ENCODE measurements around the gene FAM118B.

FAM118B gene

DNA sequence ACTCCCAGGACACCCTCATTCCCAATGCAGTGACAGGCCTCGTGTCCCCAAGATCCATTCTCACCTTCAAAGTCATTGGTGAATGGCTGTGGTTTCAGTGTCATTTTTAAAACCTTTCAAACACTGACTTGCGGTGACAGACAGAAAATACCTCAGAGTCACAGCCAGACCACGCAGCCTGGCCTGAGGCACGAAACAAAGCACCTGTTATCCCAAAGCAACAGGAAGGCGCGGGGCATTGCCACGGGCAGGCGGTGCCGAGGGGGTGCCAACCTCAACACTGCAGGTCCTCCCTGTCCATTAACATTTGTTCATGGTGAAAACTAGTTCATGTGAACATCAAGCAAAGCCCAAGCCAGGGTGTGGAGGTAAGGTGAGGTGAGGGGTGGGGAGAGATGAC, 38.3 kb upstream of the FAM118B start:
- Histone ChIP-seq H3K4me1 (ENCODE audit: control insufficient read depth in 1 of 2, insufficient read depth in 2 of 2, low read length in 2 of 2) (no peaks in the 10 kb centered on the region), H3K27ac (ENCODE audit: low read length) (no peak overlapping the region), H3K36me3 (ENCODE audit: control insufficient read depth in 1 of 2, insufficient read depth in 2 of 2, low read length in 2 of 2) (no peaks in the 10 kb centered on the region), H3K27me3 (ENCODE audit: low read depth, low read length) (no peaks in the 10 kb centered on the region), H3K9me3 (ENCODE audit: control insufficient read depth in 1 of 2, low read length in 2 of 2) (no peaks in the 10 kb centered on the region), H3K4me3 (ENCODE audit: low read depth in 1 of 2, low read length in 2 of 2) (no peak overlapping the region)

DNA sequence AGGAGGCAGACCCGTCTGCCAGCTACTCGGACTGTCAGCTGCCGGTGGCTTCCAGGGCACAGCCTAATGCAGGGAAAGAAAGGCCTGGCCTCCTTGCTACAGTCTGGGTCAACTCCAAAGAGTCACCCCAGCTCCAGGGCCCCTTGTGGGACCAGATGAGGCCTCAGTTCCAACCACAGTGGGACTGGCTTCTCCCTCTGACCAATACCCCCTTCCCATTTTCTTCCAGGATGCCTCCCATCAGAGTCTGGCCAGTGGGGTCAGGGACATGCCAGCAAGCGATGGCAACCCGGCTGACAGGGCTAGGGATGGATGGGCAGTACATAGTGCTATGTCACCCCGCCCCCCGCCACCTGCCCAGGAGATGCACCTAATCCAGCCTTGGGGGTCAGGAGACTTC, 36.8 kb upstream of the FAM118B start:
- Histone ChIP-seq H3K4me3 (ENCODE audit: low read depth in 1 of 2, low read length in 2 of 2) (no peak overlapping the region), H3K4me1 (ENCODE audit: control insufficient read depth in 1 of 2, insufficient read depth in 2 of 2, low read length in 2 of 2) (no peaks in the 10 kb centered on the region), H3K36me3 (ENCODE audit: control insufficient read depth in 1 of 2, insufficient read depth in 2 of 2, low read length in 2 of 2) (no peaks in the 10 kb centered on the region), H3K9me3 (ENCODE audit: control insufficient read depth in 1 of 2, low read length in 2 of 2) (no peaks in the 10 kb centered on the region), H3K27ac (ENCODE audit: low read length) (no peak overlapping the region), H3K27me3 (ENCODE audit: low read depth, low read length) (no peaks in the 10 kb centered on the region)

GRCh38 chr11:126175393-126175792, 36.2 kb upstream of the FAM118B start:
- Histone ChIP-seq H3K27me3 (ENCODE audit: low read depth, low read length) (no peaks in the 10 kb centered on the region), H3K27ac (ENCODE audit: low read length) (no peak overlapping the region), H3K4me3 (ENCODE audit: low read depth in 1 of 2, low read length in 2 of 2) (no peak overlapping the region)

GRCh38 chr11:126176853-126177470, 34.6 kb upstream of the FAM118B start:
- Histone ChIP-seq H3K4me3 (ENCODE audit: low read depth in 1 of 2, low read length in 2 of 2) (no peak overlapping the region), H3K36me3 (ENCODE audit: control insufficient read depth in 1 of 2, insufficient read depth in 2 of 2, low read length in 2 of 2) (no peaks in the 10 kb centered on the region), H3K4me1 (ENCODE audit: control insufficient read depth in 1 of 2, insufficient read depth in 2 of 2, low read length in 2 of 2) (no peaks in the 10 kb centered on the region), H3K27ac (ENCODE audit: low read length) (no peak overlapping the region), H3K9me3 (ENCODE audit: control insufficient read depth in 1 of 2, low read length in 2 of 2) (no peaks in the 10 kb centered on the region), H3K27me3 (ENCODE audit: low read depth, low read length) (no peaks in the 10 kb centered on the region)

More at GRCh38 chr11:126175393-126175792, 36.2 kb upstream of the FAM118B start:
- H3K36me3 ChIP-seq (ENCODE audit: control insufficient read depth in 1 of 2, insufficient read depth in 2 of 2, low read length in 2 of 2) = no peaks in the 10 kb centered on the region
- no peaks in the 10 kb centered on the region for H3K4me1 ChIP-seq (ENCODE audit: control insufficient read depth in 1 of 2, insufficient read depth in 2 of 2, low read length in 2 of 2)
- no peaks in the 10 kb centered on the region for H3K9me3 ChIP-seq (ENCODE audit: control insufficient read depth in 1 of 2, low read length in 2 of 2)

DNA sequence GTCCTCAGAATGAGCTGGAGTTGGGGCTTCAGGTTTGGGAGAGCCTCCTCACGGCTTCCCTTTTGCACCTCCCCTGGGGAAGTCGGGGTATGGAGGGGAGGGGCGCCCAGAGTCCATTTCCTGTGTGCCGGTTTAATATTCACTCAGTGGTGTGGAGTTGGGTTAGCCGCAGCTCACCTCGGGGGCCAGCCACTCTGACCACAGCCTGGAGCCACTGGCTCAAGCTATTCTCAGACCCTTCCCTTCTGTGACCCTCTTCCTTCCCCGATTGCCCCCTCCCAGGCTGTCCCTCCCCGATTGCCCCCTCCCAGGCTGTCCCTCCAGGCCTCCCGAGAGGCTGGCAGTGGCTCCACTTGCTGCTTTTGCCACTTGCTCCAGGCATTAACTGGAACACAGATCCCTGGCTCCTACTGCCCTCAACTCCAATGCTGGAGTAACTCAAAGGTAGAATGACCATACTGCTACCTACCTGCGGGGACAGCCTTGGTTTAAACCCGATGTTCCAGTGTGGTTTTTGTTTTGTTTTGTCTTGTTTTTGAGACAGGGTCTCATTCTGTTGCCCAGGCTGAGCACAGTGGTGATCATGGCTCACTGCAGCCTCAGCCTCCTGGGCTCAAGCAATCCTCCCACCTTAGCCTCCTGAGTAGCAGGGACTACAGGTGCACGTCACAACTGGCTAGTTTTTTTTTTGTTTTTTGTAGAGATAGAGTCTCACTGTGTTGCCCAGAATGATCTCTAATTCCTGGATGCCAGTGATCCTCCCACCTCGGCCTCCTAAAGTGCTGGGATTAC, 29.4 kb upstream of the FAM118B start:
- Histone ChIP-seq H3K9me3 (ENCODE audit: control insufficient read depth in 1 of 2, low read length in 2 of 2) (no peaks in the 10 kb centered on the region), H3K36me3 (ENCODE audit: control insufficient read depth in 1 of 2, insufficient read depth in 2 of 2, low read length in 2 of 2) (no peaks in the 10 kb centered on the region), H3K4me3 (ENCODE audit: low read depth in 1 of 2, low read length in 2 of 2) (no peak overlapping the region), H3K27me3 (ENCODE audit: low read depth, low read length) (no peaks in the 10 kb centered on the region), H3K4me1 (ENCODE audit: control insufficient read depth in 1 of 2, insufficient read depth in 2 of 2, low read length in 2 of 2) (peaks cover 0 to 12% of the 10 kb centered on the region in 2 donors), H3K27ac (ENCODE audit: low read length) (no peak overlapping the region)

- Histone ChIP-seq H3K36me3 (ENCODE audit: control insufficient read depth in 1 of 2, insufficient read depth in 2 of 2, low read length in 2 of 2) (no peaks in the 10 kb centered on the region), H3K27me3 (ENCODE audit: low read depth, low read length) (no peaks in the 10 kb centered on the region), H3K4me1 (ENCODE audit: control insufficient read depth in 1 of 2, insufficient read depth in 2 of 2, low read length in 2 of 2) (peaks cover 0 to 13% of the 10 kb centered on the region in 2 donors), H3K9me3 (ENCODE audit: control insufficient read depth in 1 of 2, low read length in 2 of 2) (no peaks in the 10 kb centered on the region), H3K27ac (ENCODE audit: low read length) (no peak overlapping the region), H3K4me3 (ENCODE audit: low read depth in 1 of 2, low read length in 2 of 2) (no peak overlapping the region)
Observed at GRCh38 chr11:126182787-126183445, 28.7 kb upstream of the FAM118B start.

DNA sequence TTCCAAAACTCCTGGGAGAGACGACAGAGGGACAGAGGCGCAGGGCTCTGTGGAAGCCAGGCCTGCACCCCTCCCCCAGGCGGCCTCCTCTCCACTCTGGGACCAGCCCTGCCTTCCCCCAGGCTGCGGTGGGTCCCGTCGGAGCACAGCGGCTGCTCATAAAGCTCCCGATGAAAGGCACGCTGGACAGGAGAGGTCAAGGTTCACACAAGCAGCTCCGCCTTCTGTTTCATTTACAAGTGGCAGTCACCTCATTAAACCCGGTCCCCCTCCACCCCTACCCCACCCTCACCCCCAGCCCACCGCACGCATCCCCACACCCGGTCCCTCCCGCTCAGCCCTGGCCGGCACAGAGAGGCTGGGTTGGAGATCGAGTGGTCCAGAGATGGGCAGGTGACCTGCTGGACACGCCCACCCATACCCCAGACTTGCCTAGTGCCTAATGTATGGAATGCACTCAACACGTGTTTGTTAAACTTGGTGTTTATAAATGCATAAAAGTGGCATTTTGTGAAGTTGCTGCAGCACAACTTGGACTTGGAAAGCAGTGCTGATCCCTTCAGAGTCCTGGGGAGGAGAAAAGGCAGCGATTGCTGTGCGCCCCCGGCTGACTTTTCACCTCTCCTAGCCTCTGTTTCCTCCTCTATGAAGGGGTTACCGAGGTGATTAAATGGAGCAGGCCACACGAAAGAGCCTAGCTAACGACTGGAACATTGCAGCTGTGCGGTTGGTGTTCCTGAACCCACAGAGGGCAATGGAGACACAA, 26.1 kb upstream of the FAM118B start:
- H3K4me1 ChIP-seq (ENCODE audit: control insufficient read depth in 1 of 2, insufficient read depth in 2 of 2, low read length in 2 of 2) = peaks cover 0 to 13% of the 10 kb centered on the region in 2 donors
- H3K27me3 ChIP-seq (ENCODE audit: low read depth, low read length) = no peaks in the 10 kb centered on the region
- no peaks in the 10 kb centered on the region for H3K36me3 ChIP-seq (ENCODE audit: control insufficient read depth in 1 of 2, insufficient read depth in 2 of 2, low read length in 2 of 2)
- no peak overlapping the region for H3K4me3 ChIP-seq (ENCODE audit: low read depth in 1 of 2, low read length in 2 of 2)
- no peak overlapping the region for H3K27ac ChIP-seq (ENCODE audit: low read length)
- H3K9me3 ChIP-seq (ENCODE audit: control insufficient read depth in 1 of 2, low read length in 2 of 2) = no peaks in the 10 kb centered on the region

GRCh38 chr11:126186025-126186698, 25.4 kb upstream of the FAM118B start:
- Histone ChIP-seq H3K4me3 (ENCODE audit: low read depth in 1 of 2, low read length in 2 of 2) (no peak overlapping the region), H3K9me3 (ENCODE audit: control insufficient read depth in 1 of 2, low read length in 2 of 2) (no peaks in the 10 kb centered on the region), H3K4me1 (ENCODE audit: control insufficient read depth in 1 of 2, insufficient read depth in 2 of 2, low read length in 2 of 2) (peaks cover 0 to 13% of the 10 kb centered on the region in 2 donors), H3K36me3 (ENCODE audit: control insufficient read depth in 1 of 2, insufficient read depth in 2 of 2, low read length in 2 of 2) (no peaks in the 10 kb centered on the region), H3K27me3 (ENCODE audit: low read depth, low read length) (no peaks in the 10 kb centered on the region), H3K27ac (ENCODE audit: low read length) (no peak overlapping the region)

DNA sequence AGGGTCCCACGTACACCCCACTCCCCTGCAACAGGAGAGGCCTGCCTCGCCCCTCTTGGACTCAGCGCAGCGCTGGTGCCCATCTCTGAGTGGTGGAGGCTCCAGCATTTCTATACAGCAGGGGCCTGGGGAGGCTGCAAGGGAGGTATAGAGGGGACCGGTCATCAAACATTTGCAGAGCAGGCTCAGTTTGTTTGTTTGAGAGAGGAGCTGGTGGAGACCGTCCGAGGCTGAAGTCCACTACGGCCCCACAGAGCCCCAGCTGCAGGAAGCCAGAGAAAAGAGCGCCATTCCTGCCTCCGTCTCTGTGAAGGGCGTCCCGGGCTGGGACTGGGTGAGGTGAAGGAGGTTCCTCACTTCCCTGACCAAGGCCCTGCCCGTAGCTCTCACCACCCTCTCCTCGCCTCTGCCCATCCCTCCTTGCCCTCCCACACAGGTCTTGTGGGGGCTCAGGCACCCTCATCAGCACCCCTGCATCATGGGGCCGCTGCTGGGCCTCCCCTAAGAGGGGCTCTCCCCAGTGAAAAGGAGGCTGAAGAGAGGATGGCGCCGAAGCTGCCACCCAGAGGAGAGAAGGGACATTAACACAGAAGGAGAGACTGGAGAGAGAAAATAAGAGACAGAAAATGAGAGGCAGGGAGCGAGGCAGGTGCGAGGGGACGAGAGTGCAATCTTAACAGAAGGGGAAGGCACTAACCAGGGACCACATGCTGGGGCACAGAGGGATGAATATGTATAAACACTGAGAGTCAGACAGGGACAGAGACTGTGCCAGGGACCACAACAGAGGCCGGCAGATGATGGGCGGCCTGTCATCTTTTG, 24.7 kb upstream of the FAM118B start:
- Histone ChIP-seq H3K9me3 (ENCODE audit: control insufficient read depth in 1 of 2, low read length in 2 of 2) (no peaks in the 10 kb centered on the region), H3K36me3 (ENCODE audit: control insufficient read depth in 1 of 2, insufficient read depth in 2 of 2, low read length in 2 of 2) (peaks cover 0 to 3% of the 10 kb centered on the region in 2 donors), H3K27me3 (ENCODE audit: low read depth, low read length) (no peaks in the 10 kb centered on the region), H3K27ac (ENCODE audit: low read length) (no peak overlapping the region), H3K4me1 (ENCODE audit: control insufficient read depth in 1 of 2, insufficient read depth in 2 of 2, low read length in 2 of 2) (peaks cover 0 to 13% of the 10 kb centered on the region in 2 donors), H3K4me3 (ENCODE audit: low read depth in 1 of 2, low read length in 2 of 2) (no peak overlapping the region)
